AML-193 (cell line): ENCODE results near the gene WWOX.

Experiments
- DNase-seq, 2 experiments: peaks; one replicate each; lab custom pipeline; 2025; lab: John Stamatoyannopoulos, UW

Gene WWOX

GRCh38 chr16:78396046-78396445, 296.6 kb downstream of the WWOX start:
- no peak for DNase-seq

GRCh38 chr16:78396673-78397072, 297.2 kb downstream of the WWOX start:
- no peak for DNase-seq

- DNase-seq: no peak
Measured at GRCh38 chr16:78399384-78399783, 299.9 kb downstream of the WWOX start.

- DNase-seq: no peak
Measured at GRCh38 chr16:78402833-78403232, 303.4 kb downstream of the WWOX start.

- DNase-seq: no peak
Measured at GRCh38 chr16:78405040-78405439, 305.6 kb downstream of the WWOX start.

- DNase-seq: no peak
Measured at GRCh38 chr16:78405833-78406232, 306.4 kb downstream of the WWOX start.

GRCh38 chr16:78407191-78407590, 307.7 kb downstream of the WWOX start:
- DNase-seq: no peak

- DNase-seq: no peak
Measured at GRCh38 chr16:78413651-78414050, 314.2 kb downstream of the WWOX start.

- DNase-seq: no peak
Measured at GRCh38 chr16:78415013-78415412, 315.6 kb downstream of the WWOX start.

GRCh38 chr16:78415669-78416068, 316.2 kb downstream of the WWOX start:
- no peak for DNase-seq

GRCh38 chr16:78416400-78416799, 316.9 kb downstream of the WWOX start:
- no peak for DNase-seq

- no peak for DNase-seq
Measured at GRCh38 chr16:78421181-78421708, 321.8 kb downstream of the WWOX start.

- DNase-seq: no peak
Measured at GRCh38 chr16:78425281-78425680, 325.8 kb downstream of the WWOX start.

GRCh38 chr16:78425891-78426510, 326.5 kb downstream of the WWOX start:
- no peak for DNase-seq

GRCh38 chr16:78428193-78428592, 328.7 kb downstream of the WWOX start:
- DNase-seq: no peak

GRCh38 chr16:78430281-78430680, 330.8 kb downstream of the WWOX start:
- DNase-seq: no peak

GRCh38 chr16:78431004-78431670, 331.7 kb downstream of the WWOX start:
- no peak for DNase-seq

GRCh38 chr16:78431701-78432100, 332.2 kb downstream of the WWOX start:
- no peak for DNase-seq

GRCh38 chr16:78432451-78432850, 333.0 kb downstream of the WWOX start:
- no peak for DNase-seq

GRCh38 chr16:78433116-78433515, 333.7 kb downstream of the WWOX start:
- no peak for DNase-seq

GRCh38 chr16:78434401-78434800, 334.9 kb downstream of the WWOX start:
- DNase-seq: no peak

- no peak for DNase-seq
Measured at GRCh38 chr16:78435260-78435659, 335.8 kb downstream of the WWOX start.

GRCh38 chr16:78436023-78436422, 336.6 kb downstream of the WWOX start:
- DNase-seq: no peak

GRCh38 chr16:78436846-78437245, 337.4 kb downstream of the WWOX start:
- no peak for DNase-seq
